ENCODE results near the gene TTC23.

Gene TTC23

GRCh38 chr15:99140590-99140989 is 108.8 kb downstream of the TTC23 start:
- no peak for DNase-seq (ENCODE audit: low read depth, low spot score)
- no peak overlapping the region for H3K9ac ChIP-seq (ENCODE audit: insufficient read length)
- H3K36me3 ChIP-seq (ENCODE audit: insufficient read depth, low read length) = no peaks in the 10 kb centered on the region
- TF ChIP-seq POLR2AphosphoS5 (IDR thresholded peaks at IDR 0.05; ENCODE audit: borderline replicate concordance, low read depth, low read length) (no peak), FOXP2 (optimal IDR thresholded peaks at IDR 0.05; ENCODE audit: control extremely low read depth, extremely low read length, insufficient read depth) (no peak), EZH2 (IDR thresholded peaks at IDR 0.05) (no peak)
- no peak overlapping the region for H3K4me3 ChIP-seq
- no peaks in the 10 kb centered on the region for H3K9me3 ChIP-seq (ENCODE audit: low read depth, low read length)
- no peak overlapping the region for H3K27ac ChIP-seq

DNA sequence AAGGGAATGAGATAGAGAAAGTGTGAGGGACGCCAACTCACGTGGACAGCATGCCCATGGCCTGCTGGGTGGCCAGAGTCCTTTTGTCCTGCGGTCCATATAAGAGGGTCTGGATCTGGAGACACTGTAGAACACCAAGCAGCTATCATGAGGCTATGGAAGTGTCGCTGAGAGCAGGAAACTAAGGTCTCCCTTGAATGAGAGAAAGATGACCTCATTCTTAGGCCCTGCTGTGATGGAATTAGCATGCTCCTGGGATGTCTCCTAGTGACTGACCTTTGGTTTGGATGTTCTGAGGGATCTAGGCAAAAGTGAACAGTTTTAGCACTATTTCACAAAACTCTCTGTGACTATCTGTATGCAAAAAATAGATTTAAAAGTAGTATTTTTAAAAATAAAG is 110.1 kb downstream of the TTC23 start:
- Histone ChIP-seq H3K36me3 (ENCODE audit: insufficient read depth, low read length) (no peaks in the 10 kb centered on the region), H3K27ac (no peak overlapping the region), H3K9me3 (ENCODE audit: low read depth, low read length) (no peaks in the 10 kb centered on the region), H3K9ac (ENCODE audit: insufficient read length) (no peak overlapping the region), H3K4me3 (no peak overlapping the region)
- DNase-seq (ENCODE audit: low read depth, low spot score) = no peak
- no peak for TF ChIP-seq FOXP2 (optimal IDR thresholded peaks at IDR 0.05; ENCODE audit: control extremely low read depth, extremely low read length, insufficient read depth)
- no peak for TF ChIP-seq EZH2 (IDR thresholded peaks at IDR 0.05)
- TF ChIP-seq POLR2AphosphoS5 (IDR thresholded peaks at IDR 0.05; ENCODE audit: borderline replicate concordance, low read depth, low read length) = no peak

DNA sequence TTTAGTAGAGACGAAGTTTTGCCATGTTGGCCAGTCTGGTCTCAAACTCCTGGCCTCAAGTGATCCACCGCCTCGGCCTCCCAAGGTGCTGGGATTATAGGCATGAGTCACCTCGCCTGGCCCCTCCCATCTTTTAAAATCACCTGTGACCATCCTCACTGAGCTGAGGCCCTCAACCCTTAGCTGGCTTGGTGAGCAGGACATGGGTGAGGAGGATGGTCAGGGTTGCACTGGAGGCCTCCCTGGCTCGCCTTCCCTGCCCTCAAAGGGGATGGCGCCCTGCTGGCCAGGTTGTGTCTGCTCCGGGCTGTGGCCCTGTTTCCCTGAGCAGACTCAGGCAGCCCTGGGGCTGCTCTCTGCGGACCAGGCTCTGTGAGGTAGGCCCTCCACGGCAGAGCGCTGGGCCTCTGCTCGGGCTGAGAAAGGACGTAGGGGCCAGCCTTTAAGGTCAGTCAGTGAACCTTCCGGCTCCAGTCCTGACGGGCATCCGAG is 110.8 kb downstream of the TTC23 start:
- TF ChIP-seq EZH2 (IDR thresholded peaks at IDR 0.05) (no peak), POLR2AphosphoS5 (IDR thresholded peaks at IDR 0.05; ENCODE audit: borderline replicate concordance, low read depth, low read length) (no peak), FOXP2 (optimal IDR thresholded peaks at IDR 0.05; ENCODE audit: control extremely low read depth, extremely low read length, insufficient read depth) (no peak)
- H3K27ac ChIP-seq = no peak overlapping the region
- DNase-seq (ENCODE audit: low read depth, low spot score) = no peak
- no peaks in the 10 kb centered on the region for H3K36me3 ChIP-seq (ENCODE audit: insufficient read depth, low read length)
- H3K9ac ChIP-seq (ENCODE audit: insufficient read length) = no peak overlapping the region
- no peaks in the 10 kb centered on the region for H3K9me3 ChIP-seq (ENCODE audit: low read depth, low read length)
- no peak overlapping the region for H3K4me3 ChIP-seq

DNA sequence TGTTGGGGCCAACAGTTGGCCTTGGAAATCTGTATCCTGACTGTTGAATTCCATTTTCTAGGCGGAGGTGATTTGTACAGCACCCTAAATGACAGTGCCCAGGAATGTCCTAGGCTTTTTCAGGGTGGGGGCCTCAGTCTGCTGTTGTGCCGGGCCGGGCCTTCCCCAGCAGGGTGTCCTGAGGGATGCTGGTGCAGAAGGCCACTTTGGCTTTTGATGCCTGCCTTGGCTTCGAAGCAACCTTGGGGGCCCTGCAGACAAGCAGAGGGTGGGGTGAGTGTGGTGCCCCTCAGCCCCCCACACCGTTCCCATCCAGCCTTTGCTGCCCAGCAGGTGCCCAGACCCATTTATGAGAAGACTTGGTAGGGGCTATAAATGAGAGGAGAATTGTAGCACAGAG is 111.5 kb downstream of the TTC23 start:
- no peak overlapping the region for H3K27ac ChIP-seq
- no peaks in the 10 kb centered on the region for H3K9me3 ChIP-seq (ENCODE audit: low read depth, low read length)
- H3K4me3 ChIP-seq = no peak overlapping the region
- H3K9ac ChIP-seq (ENCODE audit: insufficient read length) = no peak overlapping the region
- no peaks in the 10 kb centered on the region for H3K36me3 ChIP-seq (ENCODE audit: insufficient read depth, low read length)
- no peak for DNase-seq (ENCODE audit: low read depth, low spot score)
- TF ChIP-seq POLR2AphosphoS5 (IDR thresholded peaks at IDR 0.05; ENCODE audit: borderline replicate concordance, low read depth, low read length) = no peak
- no peak for TF ChIP-seq FOXP2 (optimal IDR thresholded peaks at IDR 0.05; ENCODE audit: control extremely low read depth, extremely low read length, insufficient read depth)
- no peak for TF ChIP-seq EZH2 (IDR thresholded peaks at IDR 0.05)

DNA sequence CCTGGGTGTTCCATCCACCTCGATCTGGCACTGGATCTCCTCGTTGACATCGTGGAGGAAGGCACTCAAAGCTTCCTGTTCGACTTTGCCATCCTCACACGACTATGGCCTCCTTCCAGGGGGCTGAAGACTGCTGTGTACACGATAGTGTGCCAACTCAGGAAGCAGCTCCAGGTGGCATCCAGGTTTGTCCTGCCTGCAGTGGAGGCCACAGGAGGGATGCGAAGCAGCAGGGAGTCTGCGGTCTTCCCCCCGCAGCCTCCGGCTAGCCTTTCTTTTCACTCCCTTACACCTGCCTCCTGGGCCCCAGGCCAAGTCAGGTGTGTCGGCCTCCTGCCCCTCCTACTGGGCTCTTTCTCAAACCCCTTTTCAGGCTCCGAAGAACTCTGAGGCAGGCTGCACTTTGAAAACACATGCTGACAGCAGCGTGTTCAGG is 112.3 kb downstream of the TTC23 start:
- no peak for TF ChIP-seq FOXP2 (optimal IDR thresholded peaks at IDR 0.05; ENCODE audit: control extremely low read depth, extremely low read length, insufficient read depth)
- no peak for TF ChIP-seq POLR2AphosphoS5 (IDR thresholded peaks at IDR 0.05; ENCODE audit: borderline replicate concordance, low read depth, low read length)
- TF ChIP-seq EZH2 (IDR thresholded peaks at IDR 0.05) = no peak
- Histone ChIP-seq H3K27ac (no peak overlapping the region), H3K9ac (ENCODE audit: insufficient read length) (no peak overlapping the region), H3K4me3 (no peak overlapping the region), H3K9me3 (ENCODE audit: low read depth, low read length) (no peaks in the 10 kb centered on the region), H3K36me3 (ENCODE audit: insufficient read depth, low read length) (no peaks in the 10 kb centered on the region)
- DNase-seq (ENCODE audit: low read depth, low spot score) = no peak

GRCh38 chr15:99135194-99135593 is 114.2 kb downstream of the TTC23 start:
- no peak for TF ChIP-seq POLR2AphosphoS5 (IDR thresholded peaks at IDR 0.05; ENCODE audit: borderline replicate concordance, low read depth, low read length)
- no peak for TF ChIP-seq FOXP2 (optimal IDR thresholded peaks at IDR 0.05; ENCODE audit: control extremely low read depth, extremely low read length, insufficient read depth)
- Histone ChIP-seq H3K9ac (ENCODE audit: insufficient read length) (no peak overlapping the region), H3K36me3 (ENCODE audit: insufficient read depth, low read length) (no peaks in the 10 kb centered on the region), H3K27ac (no peak overlapping the region), H3K4me3 (no peak overlapping the region), H3K9me3 (ENCODE audit: low read depth, low read length) (no peaks in the 10 kb centered on the region)
- no peak for DNase-seq (ENCODE audit: low read depth, low spot score)

- H3K9ac ChIP-seq (ENCODE audit: insufficient read length) = no peak overlapping the region
- DNase-seq (ENCODE audit: low read depth, low spot score) = no peak
- no peaks in the 10 kb centered on the region for H3K9me3 ChIP-seq (ENCODE audit: low read depth, low read length)
- no peak for TF ChIP-seq FOXP2 (optimal IDR thresholded peaks at IDR 0.05; ENCODE audit: control extremely low read depth, extremely low read length, insufficient read depth)
- no peak for TF ChIP-seq EZH2 (IDR thresholded peaks at IDR 0.05)
- TF ChIP-seq POLR2AphosphoS5 (IDR thresholded peaks at IDR 0.05; ENCODE audit: borderline replicate concordance, low read depth, low read length) = no peak
- no peak overlapping the region for H3K27ac ChIP-seq
- no peak overlapping the region for H3K4me3 ChIP-seq
- H3K36me3 ChIP-seq (ENCODE audit: insufficient read depth, low read length) = no peaks in the 10 kb centered on the region
Measured at GRCh38 chr15:99134317-99134821, 115.0 kb downstream of the TTC23 start.

- TF ChIP-seq FOXP2 (optimal IDR thresholded peaks at IDR 0.05; ENCODE audit: control extremely low read depth, extremely low read length, insufficient read depth) (no peak), EZH2 (IDR thresholded peaks at IDR 0.05) (no peak), POLR2AphosphoS5 (IDR thresholded peaks at IDR 0.05; ENCODE audit: borderline replicate concordance, low read depth, low read length) (no peak)
- H3K27ac ChIP-seq = no peak overlapping the region
- no peak overlapping the region for H3K4me3 ChIP-seq
- no peak for DNase-seq (ENCODE audit: low read depth, low spot score)
- H3K9ac ChIP-seq (ENCODE audit: insufficient read length) = no peak overlapping the region
- no peaks in the 10 kb centered on the region for H3K9me3 ChIP-seq (ENCODE audit: low read depth, low read length)
- no peaks in the 10 kb centered on the region for H3K36me3 ChIP-seq (ENCODE audit: insufficient read depth, low read length)
Measured at GRCh38 chr15:99132634-99133287, 116.6 kb downstream of the TTC23 start.
